GM12892 (cell line): Measurements from ENCODE around the gene ATF6.

ENCODE experiments used
- DNase-seq: peaks from one replicate; pipeline ENCODE4 v3.0.0; 2011; ENCODE audit not compliant: insufficient read length
- FAIRE-seq: peaks from 2 replicates; lab custom pipeline; 2011; peaks lifted over from hg19 to GRCh38; lab: Jason Lieb, UNC
- POLR2A ChIP-seq: IDR thresholded peaks from 2 replicates; pipeline ENCODE4 v1.6.1; 2011; ENCODE audit warnings: low read depth, low read length, control low read depth
- POLR2AphosphoS5 ChIP-seq: IDR thresholded peaks from 2 replicates; pipeline ENCODE4 v1.6.1; 2011; ENCODE audit warnings: low read depth, low read length, control low read depth
- TAF1 ChIP-seq: IDR thresholded peaks from 2 replicates; pipeline ENCODE4 v1.6.1; 2011; ENCODE audit warnings: low read depth, mild to moderate bottlenecking, control low read depth, low read length, borderline replicate concordance

Gene ATF6

DNA sequence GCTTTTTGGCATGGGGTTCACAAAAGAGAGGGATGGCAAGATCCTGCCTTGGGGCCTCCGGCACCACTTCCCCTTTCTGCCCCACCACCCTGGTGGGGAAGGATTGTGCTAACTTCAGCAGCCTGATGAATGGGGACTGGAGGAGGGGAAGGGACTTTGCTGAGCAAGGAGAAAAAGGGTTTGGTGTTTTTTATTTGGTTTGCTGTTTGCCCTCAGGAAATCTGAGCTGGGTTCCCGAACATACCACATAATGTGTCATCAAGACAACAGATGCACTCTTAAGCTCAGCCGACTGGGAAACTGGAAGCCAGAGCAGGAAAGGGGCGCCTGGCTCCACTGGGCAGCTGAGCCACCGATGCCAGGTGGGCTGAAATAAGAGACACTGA, 237.7 kb downstream of the ATF6 start:
- no peak for TF ChIP-seq TAF1
- TF ChIP-seq POLR2A = no peak
- DNase-seq = no peak
- no peak for FAIRE-seq

GRCh38 chr1:162004441-162004950, 238.4 kb downstream of the ATF6 start:
- DNase-seq (no peak), FAIRE-seq (no peak)
- TF ChIP-seq POLR2AphosphoS5 = no peak
- no peak for TF ChIP-seq TAF1
- TF ChIP-seq POLR2A = no peak

- FAIRE-seq (no peak), DNase-seq (no peak)
- TF ChIP-seq POLR2A (no peak), TAF1 (no peak), POLR2AphosphoS5 (no peak)
Observed at GRCh38 chr1:162006081-162006480, 240.0 kb downstream of the ATF6 start.

- DNase-seq (no peak), FAIRE-seq (no peak)
- TF ChIP-seq POLR2AphosphoS5 = no peak
Observed at GRCh38 chr1:162007466-162007865, 241.3 kb downstream of the ATF6 start.

GRCh38 chr1:162008799-162009198, 242.7 kb downstream of the ATF6 start:
- FAIRE-seq = no peak
- TF ChIP-seq TAF1 = no peak
- no peak for TF ChIP-seq POLR2A
- TF ChIP-seq POLR2AphosphoS5 = no peak
- no peak for DNase-seq

DNA sequence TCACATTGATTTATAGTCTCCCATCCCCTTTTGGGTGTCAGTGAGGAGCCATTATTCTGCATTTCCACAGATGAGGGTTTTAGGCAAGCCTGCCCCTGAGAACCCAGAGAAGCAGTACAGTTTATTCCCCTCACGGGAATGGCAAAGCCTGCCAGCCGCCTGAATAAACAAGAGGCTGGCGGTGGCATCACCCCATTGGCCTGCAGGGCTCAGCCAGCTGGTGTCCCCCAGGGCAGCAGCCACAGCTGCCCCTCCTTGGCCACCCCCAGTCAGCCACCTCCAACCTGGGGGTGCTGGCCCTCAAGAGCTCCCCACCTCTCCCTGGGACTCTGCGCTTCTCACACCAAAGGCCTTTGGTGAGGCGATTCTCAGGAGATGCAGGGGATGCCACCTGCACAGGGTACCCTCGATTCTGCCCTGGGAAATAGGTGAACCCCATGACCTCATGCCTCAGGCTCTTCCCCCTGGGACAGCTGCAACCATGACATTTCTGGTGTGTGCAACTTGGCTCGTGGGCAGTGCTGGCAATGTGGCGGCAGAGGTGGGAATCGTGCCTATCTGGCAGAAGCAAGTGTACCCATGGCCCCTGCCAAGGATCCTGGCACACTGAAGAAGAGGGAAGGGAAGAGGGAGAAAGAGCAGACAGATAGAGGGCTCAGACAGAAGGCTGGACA, 243.5 kb downstream of the ATF6 start:
- FAIRE-seq (no peak), DNase-seq (no peak)
- TF ChIP-seq TAF1 = no peak
- TF ChIP-seq POLR2AphosphoS5 = no peak
- TF ChIP-seq POLR2A = no peak

DNA sequence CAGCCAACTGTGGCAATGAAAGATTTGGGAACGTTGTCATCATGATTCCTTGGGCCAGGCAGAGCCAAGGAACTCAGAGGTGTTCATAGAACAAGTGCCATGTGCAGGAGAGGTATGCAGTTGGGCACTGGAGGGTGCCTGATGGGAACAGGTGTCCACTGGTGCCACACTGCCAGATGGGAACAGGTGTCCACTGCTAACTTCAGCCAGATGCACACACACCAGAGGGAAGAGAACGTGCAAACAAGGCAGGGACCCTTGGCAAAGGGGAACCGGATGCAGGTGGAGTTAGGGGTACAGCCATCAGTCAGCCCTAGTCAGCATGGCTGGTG, 244.0 kb downstream of the ATF6 start:
- FAIRE-seq (no peak), DNase-seq (no peak)
- TF ChIP-seq TAF1 (no peak), POLR2A (no peak), POLR2AphosphoS5 (no peak)

DNA sequence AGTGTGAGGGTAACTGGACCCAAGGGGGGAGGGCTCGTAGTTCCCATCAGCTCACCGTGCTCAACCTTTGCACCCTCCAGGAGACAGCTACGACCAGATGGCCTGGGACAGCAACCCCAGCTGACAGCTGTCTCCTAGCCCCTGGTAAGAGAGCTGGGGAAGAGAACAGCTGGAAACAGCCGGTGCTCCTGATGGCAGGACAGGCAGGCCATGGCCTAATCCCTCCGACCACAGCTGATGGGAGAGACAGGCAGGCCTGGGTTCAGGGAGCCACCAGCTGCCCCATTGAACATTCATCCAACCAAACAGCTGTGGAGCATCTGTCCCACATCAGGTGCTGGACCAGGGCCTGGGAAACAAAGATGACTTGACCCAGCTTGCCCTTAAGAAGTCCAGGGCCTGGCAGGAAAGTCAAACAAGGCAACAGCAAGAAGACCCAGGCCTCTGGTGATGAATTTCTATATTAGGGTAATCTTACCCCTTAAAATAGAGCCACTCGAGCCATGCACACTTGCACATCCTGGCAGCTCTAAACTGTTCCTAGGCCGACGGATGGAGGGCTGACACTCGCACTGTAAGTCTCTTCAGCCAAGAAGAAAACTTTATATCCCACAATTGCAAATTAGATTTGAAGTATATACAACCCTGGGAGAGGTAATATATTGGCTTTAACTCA, 245.4 kb downstream of the ATF6 start:
- DNase-seq (no peak), FAIRE-seq (no peak)
- TF ChIP-seq POLR2A = no peak
- no peak for TF ChIP-seq TAF1
- TF ChIP-seq POLR2AphosphoS5 = no peak

- FAIRE-seq (no peak), DNase-seq (no peak)
- TF ChIP-seq TAF1 = no peak
- TF ChIP-seq POLR2A = no peak
- TF ChIP-seq POLR2AphosphoS5 = no peak
Observed at GRCh38 chr1:162013289-162013688, 247.2 kb downstream of the ATF6 start.
